ENCODE data around the gene AR. TPM values are rescaled to one million over a fixed set of nuclear protein-coding genes. Genes with fewer than 3 reads are reported as not detected.

The AR gene
- total and polyA plus RNA-seq, 7 donors, result 0.99 to 16.0 (median 7.3) TPM

- Histone ChIP-seq H3K9me3 (no peaks in the 10 kb centered on the region), H3K4me1 (peaks cover 11% of the 10 kb centered on the region), H3K4me3 (no peak overlapping the region), H3K27ac (no peak overlapping the region), H3K27me3 (ENCODE audit: insufficient read depth in 3 of 3, low read length in 2 of 3) (peaks cover 0 to 4% (median 0%) of the 10 kb centered on the region in 3 donors), H3K36me3 (ENCODE audit: insufficient read depth in 1 of 2, low read depth in 1 of 2) (no peaks in the 10 kb centered on the region)
- ATAC-seq (peak in 2 of 4 donors; percentile 29 to 63), DNase-seq (no peak)
- WGBS, 3 donors, result 24 to 46% (median 36%) methylated on average over 1 of the region's 1 CpG
- TF ChIP-seq, protein P1, sequence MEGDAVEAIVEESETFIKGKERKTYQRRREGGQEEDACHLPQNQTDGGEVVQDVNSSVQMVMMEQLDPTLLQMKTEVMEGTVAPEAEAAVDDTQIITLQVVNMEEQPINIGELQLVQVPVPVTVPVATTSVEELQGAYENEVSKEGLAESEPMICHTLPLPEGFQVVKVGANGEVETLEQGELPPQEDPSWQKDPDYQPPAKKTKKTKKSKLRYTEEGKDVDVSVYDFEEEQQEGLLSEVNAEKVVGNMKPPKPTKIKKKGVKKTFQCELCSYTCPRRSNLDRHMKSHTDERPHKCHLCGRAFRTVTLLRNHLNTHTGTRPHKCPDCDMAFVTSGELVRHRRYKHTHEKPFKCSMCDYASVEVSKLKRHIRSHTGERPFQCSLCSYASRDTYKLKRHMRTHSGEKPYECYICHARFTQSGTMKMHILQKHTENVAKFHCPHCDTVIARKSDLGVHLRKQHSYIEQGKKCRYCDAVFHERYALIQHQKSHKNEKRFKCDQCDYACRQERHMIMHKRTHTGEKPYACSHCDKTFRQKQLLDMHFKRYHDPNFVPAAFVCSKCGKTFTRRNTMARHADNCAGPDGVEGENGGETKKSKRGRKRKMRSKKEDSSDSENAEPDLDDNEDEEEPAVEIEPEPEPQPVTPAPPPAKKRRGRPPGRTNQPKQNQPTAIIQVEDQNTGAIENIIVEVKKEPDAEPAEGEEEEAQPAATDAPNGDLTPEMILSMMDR (IDR thresholded peaks at IDR 0.05), result no peak
- intact Hi-C loops (cut with DNase I), result no loop called here
Measured at GRCh38 chrX:67674741-67675140, 130.9 kb downstream of the AR start.

DNA sequence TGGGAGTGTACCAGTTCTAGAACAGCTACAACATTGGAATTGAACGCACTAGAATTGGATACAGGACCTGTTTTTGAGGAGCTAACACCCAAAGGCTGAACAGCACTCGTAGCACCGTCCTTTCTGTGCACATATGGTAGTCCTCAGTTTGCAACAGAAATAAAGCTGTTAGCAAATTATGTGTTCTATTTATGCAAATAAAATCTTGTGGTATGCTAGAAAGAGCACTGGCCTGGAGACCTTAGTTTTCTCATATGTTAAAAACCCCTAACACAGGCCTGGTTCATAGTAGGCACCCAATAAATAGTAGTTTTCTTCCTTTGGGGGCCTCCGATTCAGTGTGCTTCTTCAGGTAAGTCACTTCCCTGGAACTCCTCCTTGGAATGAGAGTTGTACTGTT is 140.3 kb downstream of the AR start:
- intact Hi-C loops (cut with DNase I), result no loop called here
- H3K27ac ChIP-seq, result no peak overlapping the region
- TF ChIP-seq, protein P1 (IDR thresholded peaks at IDR 0.05), result no peak
- H3K27me3 ChIP-seq (ENCODE audit: insufficient read depth in 3 of 3, low read length in 2 of 3), result no peaks in the 10 kb centered on the region
- ATAC-seq, result no peak
- no peaks in the 10 kb centered on the region for H3K4me1 ChIP-seq
- H3K4me3 ChIP-seq, result no peak overlapping the region
- H3K36me3 ChIP-seq (ENCODE audit: insufficient read depth in 1 of 2, low read depth in 1 of 2), result no peaks in the 10 kb centered on the region
- DNase-seq, result no peak
- 75 to 98% (median 95%) methylated on average over 4 of the region's 4 CpGs for WGBS, 3 donors
- peaks cover 11% of the 10 kb centered on the region for H3K9me3 ChIP-seq

DNA sequence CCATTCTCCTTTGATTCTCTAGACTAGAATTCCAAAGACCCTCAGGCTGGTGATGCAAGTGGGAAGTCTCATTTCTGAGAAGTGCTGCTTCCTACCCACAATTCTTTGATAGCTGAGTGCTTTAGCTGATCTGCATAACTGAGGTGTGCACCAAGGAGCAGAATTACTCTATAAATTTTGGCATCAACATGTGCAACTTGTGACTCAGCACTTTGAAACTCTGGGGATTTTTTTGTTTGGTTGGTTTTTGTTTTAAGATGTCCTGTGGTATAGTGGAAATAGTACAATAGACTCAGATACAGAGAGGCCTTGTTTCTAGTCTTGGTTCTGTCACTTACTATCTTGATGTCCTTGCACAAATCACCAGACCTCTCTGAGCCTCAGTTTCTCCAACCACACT is 148.4 kb downstream of the AR start:
- H3K9me3 ChIP-seq, result no peaks in the 10 kb centered on the region
- H3K36me3 ChIP-seq (ENCODE audit: insufficient read depth in 1 of 2, low read depth in 1 of 2), result no peaks in the 10 kb centered on the region
- H3K4me1 ChIP-seq, result no peaks in the 10 kb centered on the region
- intact Hi-C loops (cut with DNase I), result loop anchor here in 1 of 2 donors (5.0 kb wide), 1 partner anchor 50 kb away; no protein-coding TSS in a partner anchor
- TF ChIP-seq, protein P1 (IDR thresholded peaks at IDR 0.05), result no peak
- H3K4me3 ChIP-seq, result no peak overlapping the region
- no peak for ATAC-seq
- H3K27me3 ChIP-seq (ENCODE audit: insufficient read depth in 3 of 3, low read length in 2 of 3), result peaks cover 0 to 7% (median 0%) of the 10 kb centered on the region in 3 donors
- H3K27ac ChIP-seq, result no peak overlapping the region
- no peak for DNase-seq

GRCh38 chrX:67693928-67694327 is 150.1 kb downstream of the AR start:
- DNase-seq (no peak), ATAC-seq (no peak)
- peaks cover 0 to 7% (median 0%) of the 10 kb centered on the region in 3 donors for H3K27me3 ChIP-seq (ENCODE audit: insufficient read depth in 3 of 3, low read length in 2 of 3)
- H3K4me1 ChIP-seq, result no peaks in the 10 kb centered on the region
- no peaks in the 10 kb centered on the region for H3K36me3 ChIP-seq (ENCODE audit: insufficient read depth in 1 of 2, low read depth in 1 of 2)
- TF ChIP-seq, protein P1 (IDR thresholded peaks at IDR 0.05), result no peak
- no peak overlapping the region for H3K27ac ChIP-seq
- H3K4me3 ChIP-seq, result no peak overlapping the region
- intact Hi-C loops (cut with DNase I), result loop anchor here in 1 of 2 donors (5.0 kb wide), 1 partner anchor 48 kb away; no protein-coding TSS in a partner anchor
- WGBS, 3 donors, result 65 to 100% (median 81%) methylated on average over 1 of the region's 1 CpG
- peaks cover under 1% of the 10 kb centered on the region for H3K9me3 ChIP-seq

DNA sequence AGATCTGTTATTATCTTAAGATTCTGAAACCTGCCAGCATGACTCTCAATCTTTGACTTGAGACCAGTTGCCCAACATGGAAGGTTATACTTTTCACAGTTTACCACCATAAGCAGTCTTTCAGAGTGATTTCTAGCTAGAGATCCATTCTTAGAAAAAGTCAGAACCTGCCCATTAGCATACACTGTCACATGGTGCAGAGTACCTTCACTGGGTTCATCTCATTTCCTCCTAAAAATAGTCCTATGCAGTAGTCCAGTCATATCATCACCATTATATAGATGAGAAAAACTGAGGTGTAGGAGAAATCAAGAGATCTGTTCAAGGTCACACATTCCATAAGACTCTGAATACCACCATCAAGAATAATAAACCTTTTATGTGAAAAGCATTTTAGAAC is 153.6 kb downstream of the AR start:
- no peak overlapping the region for H3K27ac ChIP-seq
- TF ChIP-seq, protein P1 (IDR thresholded peaks at IDR 0.05), result no peak
- H3K4me3 ChIP-seq, result no peak overlapping the region
- peaks cover 0 to 13% (median 0%) of the 10 kb centered on the region in 3 donors for H3K27me3 ChIP-seq (ENCODE audit: insufficient read depth in 3 of 3, low read length in 2 of 3)
- intact Hi-C loops (cut with DNase I), result no loop called here
- H3K36me3 ChIP-seq (ENCODE audit: insufficient read depth in 1 of 2, low read depth in 1 of 2), result no peaks in the 10 kb centered on the region
- no peaks in the 10 kb centered on the region for H3K4me1 ChIP-seq
- peaks cover 5% of the 10 kb centered on the region for H3K9me3 ChIP-seq
- DNase-seq (no peak), ATAC-seq (no peak)

Data from psoas muscle (tissue), 8 donors.